ENCODE results near the gene ATG16L2. TPM values are rescaled to one million over a fixed set of nuclear protein-coding genes. Genes with fewer than 3 reads are reported as not detected.

Gene ATG16L2
- polyA plus RNA-seq (2012; ENCODE audit: insufficient read depth, insufficient read length, low read depth) = 11.1 TPM

GRCh38 chr11:72814286-72815109, at the start of gene ATG16L2:
Gene ATG16L2 (plus strand): TSS chr11:72814411. CDS start chr11:72814446, 35 bp downstream.
- 0 out of 2 replicates have a peak, but pooled peaks have one; percentile 11 for TF ChIP-seq CTCF (IDR thresholded peaks at IDR 0.05; ENCODE audit: low read depth, low read length)
- peak within 1 kb of the TSS; percentile 88 for H3K4me3 ChIP-seq (ENCODE audit: low read depth, low read length)
- peaks cover 10% of the 10 kb centered on the region for H3K4me1 ChIP-seq
- H3K27me3 ChIP-seq = no peaks in the 10 kb centered on the region
- no peaks in the 10 kb centered on the region for H3K36me3 ChIP-seq
- DNase-seq = peak; percentile 93
- H3K9me3 ChIP-seq = no peaks in the 10 kb centered on the region

DNA sequence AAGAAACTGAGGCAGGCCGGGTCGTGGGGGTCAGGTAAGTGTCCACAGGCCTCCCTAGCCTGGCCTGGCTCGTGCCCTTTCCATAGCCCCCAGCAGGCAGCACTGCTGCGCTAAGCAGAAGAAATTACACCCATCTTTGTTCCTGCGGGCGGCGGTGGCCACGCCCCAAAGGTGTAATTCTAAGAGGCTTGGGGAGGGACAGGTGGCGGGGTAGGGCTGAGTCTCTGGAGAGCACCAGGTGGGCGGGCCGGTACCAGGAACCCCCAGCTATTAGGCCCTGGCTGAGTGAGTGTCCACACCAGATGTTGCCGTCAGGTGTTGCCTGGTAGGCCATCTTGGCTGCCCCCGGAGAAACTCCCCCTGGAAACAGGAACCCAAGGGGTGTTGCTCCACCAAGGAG, 49.7 kb upstream of the ATG16L2 start:
- DNase-seq = no peak
- Histone ChIP-seq H3K9me3 (no peaks in the 10 kb centered on the region), H3K4me3 (ENCODE audit: low read depth, low read length) (no peak overlapping the region), H3K4me1 (no peaks in the 10 kb centered on the region), H3K27me3 (no peaks in the 10 kb centered on the region), H3K36me3 (no peaks in the 10 kb centered on the region)
- no peak for TF ChIP-seq CTCF (IDR thresholded peaks at IDR 0.05; ENCODE audit: low read depth, low read length)

DNA sequence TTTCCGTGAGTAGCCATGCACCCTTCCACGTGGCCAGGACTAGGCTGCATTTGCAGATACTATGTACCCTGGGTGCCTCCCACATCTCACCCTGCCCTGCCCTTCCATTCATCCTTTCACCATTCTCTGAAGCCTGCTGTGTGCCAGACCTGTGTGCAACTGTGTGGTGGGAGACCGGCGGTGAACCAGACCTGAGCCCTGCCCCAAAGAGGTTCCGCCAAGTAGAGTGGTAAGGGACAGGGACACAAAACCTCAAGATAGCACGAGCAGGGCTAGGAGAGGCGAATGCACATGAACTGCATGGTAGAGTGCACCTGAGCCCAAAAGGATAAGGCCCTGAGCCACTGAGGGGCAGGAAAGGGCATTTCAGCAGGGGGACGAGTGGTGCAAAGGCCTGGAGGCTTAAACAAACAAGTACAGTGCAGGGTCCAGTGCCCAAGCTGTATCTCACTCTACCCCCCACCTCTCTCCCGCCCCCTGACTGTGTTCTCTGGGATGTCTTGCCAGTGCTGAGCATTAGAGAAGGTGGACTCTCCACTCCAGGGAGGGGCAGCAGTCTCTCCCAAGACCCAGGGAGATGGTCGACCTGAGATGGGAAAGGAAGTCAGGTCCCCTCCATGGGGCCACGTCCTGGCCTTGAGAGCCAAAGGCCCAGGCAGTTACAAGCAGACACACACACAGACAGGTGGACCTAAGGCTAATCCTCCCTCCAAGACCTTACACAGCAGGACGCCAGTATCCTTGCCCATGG, 47.9 kb upstream of the ATG16L2 start:
- peaks cover 1% of the 10 kb centered on the region for H3K4me1 ChIP-seq
- H3K36me3 ChIP-seq = no peaks in the 10 kb centered on the region
- no peak for TF ChIP-seq CTCF (IDR thresholded peaks at IDR 0.05; ENCODE audit: low read depth, low read length)
- H3K9me3 ChIP-seq = no peaks in the 10 kb centered on the region
- DNase-seq = no peak
- no peaks in the 10 kb centered on the region for H3K27me3 ChIP-seq
- H3K4me3 ChIP-seq (ENCODE audit: low read depth, low read length) = no peak overlapping the region

GRCh38 chr11:72767203-72768062, 46.8 kb upstream of the ATG16L2 start:
- no peaks in the 10 kb centered on the region for H3K9me3 ChIP-seq
- no peaks in the 10 kb centered on the region for H3K36me3 ChIP-seq
- H3K4me1 ChIP-seq = peaks cover 12% of the 10 kb centered on the region
- no peak overlapping the region for H3K4me3 ChIP-seq (ENCODE audit: low read depth, low read length)
- no peak for TF ChIP-seq CTCF (IDR thresholded peaks at IDR 0.05; ENCODE audit: low read depth, low read length)
- DNase-seq = no peak
- H3K27me3 ChIP-seq = no peaks in the 10 kb centered on the region

GRCh38 chr11:72768581-72768980, 45.6 kb upstream of the ATG16L2 start:
- TF ChIP-seq CTCF (IDR thresholded peaks at IDR 0.05; ENCODE audit: low read depth, low read length) = no peak
- Histone ChIP-seq H3K27me3 (no peaks in the 10 kb centered on the region), H3K9me3 (no peaks in the 10 kb centered on the region), H3K36me3 (no peaks in the 10 kb centered on the region), H3K4me3 (ENCODE audit: low read depth, low read length) (no peak overlapping the region), H3K4me1 (peaks cover 22% of the 10 kb centered on the region)
- DNase-seq = no peak
